HG02870 (cell line): ENCODE measurements around the gene TNFRSF1B.
A peak's percentile ranks its signal among the peaks of the same experiment; 100 is the strongest.

ENCODE experiments used
- ATAC-seq: cut with Tn5 transposase; IDR thresholded peaks from one replicate; pipeline ENCODE4 v1.9.1; 2021; ENCODE audit warnings: mild to moderate bottlenecking, moderate library complexity; ENCODE audit not compliant: unreplicated experiment

Gene TNFRSF1B

GRCh38 chr1:12157366-12158231, 9.2 kb upstream of the TNFRSF1B start:
- no peak for ATAC-seq

- ATAC-seq = no peak
These were observed 8.3 kb upstream of the TNFRSF1B start for GRCh38 chr1:12158357-12159092.

- ATAC-seq = no peak
These were observed 7.0 kb upstream of the TNFRSF1B start for GRCh38 chr1:12159816-12160215.

- ATAC-seq = no peak
These were observed 5.5 kb upstream of the TNFRSF1B start for GRCh38 chr1:12161324-12161661.

- peak; percentile 57 for ATAC-seq
These were observed 4.9 kb upstream of the TNFRSF1B start for GRCh38 chr1:12161662-12162458.

- no peak for ATAC-seq
These were observed 4.2 kb upstream of the TNFRSF1B start for GRCh38 chr1:12162459-12163137.

GRCh38 chr1:12163210-12163609, 3.6 kb upstream of the TNFRSF1B start:
- ATAC-seq = no peak

- no peak for ATAC-seq
These were observed 2.6 kb upstream of the TNFRSF1B start for GRCh38 chr1:12164210-12164609.

- no peak for ATAC-seq
These were observed 1.4 kb upstream of the TNFRSF1B start for GRCh38 chr1:12165342-12165741.

- no peak for ATAC-seq
These were observed 970 bp downstream of the TNFRSF1B start for GRCh38 chr1:12167493-12168429.

GRCh38 chr1:12168451-12169160, 1.8 kb downstream of the TNFRSF1B start:
- no peak for ATAC-seq

- no peak for ATAC-seq
These were observed 2.8 kb downstream of the TNFRSF1B start for GRCh38 chr1:12169442-12170135.

- ATAC-seq = no peak
These were observed 3.5 kb downstream of the TNFRSF1B start for GRCh38 chr1:12170263-12170671.

GRCh38 chr1:12171206-12172041, 4.6 kb downstream of the TNFRSF1B start:
- ATAC-seq = no peak

- ATAC-seq = no peak
These were observed 5.5 kb downstream of the TNFRSF1B start for GRCh38 chr1:12172042-12172851.

GRCh38 chr1:12173041-12173509, 6.3 kb downstream of the TNFRSF1B start:
- ATAC-seq = no peak
